H1 (cell line): ENCODE measurements around the gene ASXL3. TPM values are rescaled to one million over a fixed set of nuclear protein-coding genes. Genes with fewer than 3 reads are reported as not detected.

ENCODE experiments used
- ASH2L ChIP-seq: fragments of 200-600, 300-600 bp; sonication (generic); IDR thresholded peaks from one replicate; pipeline ENCODE4 v1.7.1; 2017; ENCODE audit warnings: low read length
- CHD7 ChIP-seq: fragments of 300-600 bp; sonication (generic); IDR thresholded peaks from 2 replicates; pipeline ENCODE4 v1.7.1; 2012; ENCODE audit warnings: low read length, moderate library complexity, mild to moderate bottlenecking, inconsistent platforms; ENCODE audit not compliant: insufficient replicate concordance
- HDAC2 ChIP-seq, 2 experiments: fragments of 300-600 bp in 1 of 2; sonication (generic) in 1 of 2; IDR thresholded peaks; 2 replicates each; pipeline ENCODE4 v1.6.1; 2011 to 2012; ENCODE audit warnings: low read depth in 2 of 2, low read length in 2 of 2, mild to moderate bottlenecking in 2 of 2, moderate library complexity in 2 of 2, borderline replicate concordance in 1 of 2, inconsistent platforms in 1 of 2
- NANOG ChIP-seq: IDR thresholded peaks from 2 replicates; pipeline ENCODE4 v1.6.1; 2011; ENCODE audit warnings: low read length, low read depth, mild to moderate bottlenecking, inconsistent platforms; ENCODE audit not compliant: insufficient read depth, poor library complexity, severe bottlenecking
- NRF1 ChIP-seq: IDR thresholded peaks from 2 replicates; pipeline ENCODE4 v1.6.1; 2011; ENCODE audit warnings: mild to moderate bottlenecking, low read depth, low read length, improper control_type of control experiment
- POLR2A ChIP-seq, 2 experiments: IDR thresholded peaks; 1 replicate in 1 of 2; 2 replicates in 1 of 2; pipeline ENCODE4 v1.6.1; 2011; ENCODE audit warnings: low read depth in 2 of 2, low read length in 2 of 2, mild to moderate bottlenecking in 2 of 2; ENCODE audit errors: control extremely low read depth in 1 of 2
- POU5F1 ChIP-seq: IDR thresholded peaks from 2 replicates; pipeline ENCODE4 v1.6.1; 2011; ENCODE audit warnings: low read depth, mild to moderate bottlenecking, low read length, moderate library complexity
- RFX5 ChIP-seq: IDR thresholded peaks from 2 replicates; pipeline ENCODE4 v1.6.1; 2011; ENCODE audit warnings: low read depth, low read length, improper control_type of control experiment, borderline replicate concordance
- RNF2 ChIP-seq: fragments of 200-900, 300-1000 bp; sonication (generic); IDR thresholded peaks from 2 replicates; pipeline ENCODE4 v1.7.1; 2016; ENCODE audit warnings: borderline replicate concordance, low read depth, mild to moderate bottlenecking, antibody characterized with exemption, low read length; ENCODE audit not compliant: poor library complexity, severe bottlenecking; ENCODE audit errors: missing control alignments
- RXRA ChIP-seq: IDR thresholded peaks from 2 replicates; pipeline ENCODE4 v1.6.1; 2011; ENCODE audit warnings: low read depth, mild to moderate bottlenecking, low read length, moderate library complexity; ENCODE audit not compliant: insufficient read depth
- SIX5 ChIP-seq: IDR thresholded peaks from 2 replicates; pipeline ENCODE4 v1.6.1; 2011; ENCODE audit warnings: mild to moderate bottlenecking, low read depth, low read length
- SUZ12 ChIP-seq: fragments of 200-600 bp; sonication (generic); IDR thresholded peaks from 2 replicates; pipeline ENCODE4 v1.6.1; 2012; ENCODE audit warnings: mild to moderate bottlenecking, inconsistent platforms, low read length, moderate library complexity, mixed read lengths
- polyA plus RNA-seq, 7 experiments: library from polyadenylated mRNA; depleted of rRNA in 3 of 7; stranded (reverse) in 5 of 7; unstranded in 2 of 7; fragments of >200 nt in 5 of 7; fragments of 200-250 nt in 2 of 7; gene quantifications; 1 replicate in 5 of 7; 2 replicates in 1 of 7; 4 replicates in 1 of 7; pipeline versions ENCODE4 v1.2.1 to v1.2.3, GENCODE V29; 2011 to 2013; ENCODE audit warnings: missing spikeins in 2 of 7, mixed read lengths in 2 of 7
- total RNA-seq: library from RNA; stranded (reverse); fragmentation: NEBNext Ultra II Directional; extraction: Animal tissue kit (Norgen Biotek cat#: 25700); gene quantifications from 2 replicates; pipeline ENCODE4 v1.2.1, GENCODE V29; 2021

Gene ASXL3
- total and polyA plus RNA-seq, 2 of the 8 experiments (the other 6 are each of a cell fraction or from before 2014, with no cell fraction given) = 0.08 to 1.3 TPM

- TF ChIP-seq CHD7 (no peak), POLR2A (IDR thresholded peaks at IDR 0.05; ENCODE audit: control extremely low read depth in 1 of 2, low read depth in 2 of 2, low read length in 2 of 2) (no peak), RXRA (no peak), RNF2 (no peak), SIX5 (no peak), SUZ12 (no peak), NRF1 (no peak), HDAC2 (IDR thresholded peaks at IDR 0.05; ENCODE audit: borderline replicate concordance in 1 of 2, low read depth in 2 of 2, low read length in 2 of 2) (no peak), NANOG (no peak), POU5F1 (no peak), ASH2L (no peak), RFX5 (no peak)
Observed at GRCh38 chr18:33594799-33595198, 16.8 kb downstream of the ASXL3 start (continued).
